Mesendoderm (in vitro differentiated cells): ENCODE results near the gene DNAJA2.
A peak's percentile ranks its signal among the peaks of the same experiment; 100 is the strongest.

ENCODE experiments used
- DNase-seq: peaks from one replicate; pipeline ENCODE4 v3.0.0; 2013
- H2AK5ac ChIP-seq: 2 replicates; pipeline ENCODE4 v1.6.1; 2013; ENCODE audit warnings: low read length, inconsistent platforms
- H2BK120ac ChIP-seq: 2 replicates; pipeline ENCODE4 v1.6.1; 2013; ENCODE audit warnings: low read depth, mild to moderate bottlenecking, low read length, moderate library complexity, mixed read lengths
- H2BK15ac ChIP-seq: replicated peaks from 2 replicates; pipeline ENCODE4 v1.6.1; 2013; ENCODE audit warnings: low read depth, mild to moderate bottlenecking, moderate library complexity
- H2BK5ac ChIP-seq: 2 replicates; pipeline ENCODE4 v1.6.1; 2013; ENCODE audit warnings: low read length, inconsistent platforms
- H3K18ac ChIP-seq: 2 replicates; pipeline ENCODE4 v1.6.1; 2013; ENCODE audit warnings: mild to moderate bottlenecking, low read length, mixed read lengths
- H3K23ac ChIP-seq: one replicate; pipeline ENCODE4 v1.6.1; 2013; ENCODE audit warnings: low read length
- H3K27ac ChIP-seq: 2 replicates; pipeline ENCODE4 v1.5.1; 2013; ENCODE audit warnings: low read depth, mild to moderate bottlenecking, inconsistent platforms, low read length, moderate library complexity
- H3K27me3 ChIP-seq: 2 replicates; pipeline ENCODE4 v1.6.1; 2013; ENCODE audit warnings: low read length, control low read depth, mild to moderate bottlenecking, inconsistent platforms; ENCODE audit not compliant: insufficient read depth, poor library complexity
- H3K36me3 ChIP-seq: 2 replicates; pipeline ENCODE4 v1.6.1; 2013; ENCODE audit warnings: low read length, inconsistent platforms; ENCODE audit not compliant: control insufficient read depth, insufficient read depth
- H3K4ac ChIP-seq: one replicate; pipeline ENCODE4 v1.6.1; 2013; ENCODE audit warnings: low read depth, mild to moderate bottlenecking, low read length, moderate library complexity
- H3K4me1 ChIP-seq: 2 replicates; pipeline ENCODE4 v1.6.1; 2013; ENCODE audit warnings: low read depth, low read length, inconsistent platforms; ENCODE audit not compliant: control insufficient read depth
- H3K4me2 ChIP-seq: 2 replicates; pipeline ENCODE4 v1.6.1; 2013; ENCODE audit warnings: low read length
- H3K4me3 ChIP-seq: 2 replicates; pipeline ENCODE4 v1.5.1; 2013; ENCODE audit warnings: mild to moderate bottlenecking, low read length
- H3K56ac ChIP-seq: one replicate; pipeline ENCODE4 v1.6.1; 2013; ENCODE audit warnings: low read length
- H3K79me1 ChIP-seq: 2 replicates; pipeline ENCODE4 v1.6.1; 2013; ENCODE audit warnings: low read length, inconsistent platforms
- H3K79me2 ChIP-seq: 2 replicates; pipeline ENCODE4 v1.6.1; 2013; ENCODE audit warnings: mild to moderate bottlenecking, low read length; ENCODE audit not compliant: control insufficient read depth, insufficient read depth
- H3K9ac ChIP-seq: 2 replicates; pipeline ENCODE4 v1.6.1; 2013; ENCODE audit warnings: low read length, inconsistent platforms
- H4K5ac ChIP-seq: one replicate; pipeline ENCODE4 v1.6.1; 2013; ENCODE audit warnings: low read length
- H4K8ac ChIP-seq: one replicate; pipeline ENCODE4 v1.6.1; 2013; ENCODE audit warnings: low read depth, mild to moderate bottlenecking, control low read depth, low read length, moderate library complexity
- WGBS: extraction: QIAGEN DNeasy Blood & Tissue Kit; methylation state at CpG from one replicate; pipeline ENCODE4 v1.1.7; 2013; ENCODE audit warnings: low lambda C conversion rate, missing lambda C conversion rate; ENCODE audit not compliant: insufficient coverage; ENCODE audit errors: extremely low coverage; 5-methylcytosine and 5-hydroxymethylcytosine counted together

Gene DNAJA2

GRCh38 chr16:46986896-46987295, 13.4 kb upstream of the DNAJA2 start:
- no peak overlapping the region for H2BK120ac ChIP-seq
- H4K8ac ChIP-seq = no peak overlapping the region
- H3K4me1 ChIP-seq = no peaks in the 10 kb centered on the region
- H3K23ac ChIP-seq = no peak overlapping the region
- no peak overlapping the region for H3K27ac ChIP-seq
- no peak overlapping the region for H4K5ac ChIP-seq
- DNase-seq = no peak
- H3K9ac ChIP-seq = no peak overlapping the region
- H3K79me2 ChIP-seq = no peaks in the 10 kb centered on the region
- H3K27me3 ChIP-seq = no peaks in the 10 kb centered on the region
- WGBS = no CpG with 5 or more reads among the region's 3 CpGs
- no peak overlapping the region for H2AK5ac ChIP-seq
- no peak overlapping the region for H3K4me2 ChIP-seq
- H3K18ac ChIP-seq = no peak overlapping the region
- H3K79me1 ChIP-seq = no peaks in the 10 kb centered on the region
- no peak overlapping the region for H2BK15ac ChIP-seq
- no peaks in the 10 kb centered on the region for H3K36me3 ChIP-seq
- H2BK5ac ChIP-seq = no peak overlapping the region
- no peak overlapping the region for H3K4me3 ChIP-seq
- H3K56ac ChIP-seq = no peak overlapping the region
- H3K4ac ChIP-seq = no peak overlapping the region

- Histone ChIP-seq H3K4me3 (no peak overlapping the region), H3K4ac (no peak overlapping the region), H3K36me3 (no peaks in the 10 kb centered on the region), H3K4me1 (no peaks in the 10 kb centered on the region), H3K27me3 (no peaks in the 10 kb centered on the region), H3K23ac (no peak overlapping the region), H3K18ac (no peak overlapping the region), H3K9ac (no peak overlapping the region), H4K8ac (no peak overlapping the region), H4K5ac (no peak overlapping the region), H3K4me2 (no peak overlapping the region), H2AK5ac (no peak overlapping the region), H2BK15ac (no peak overlapping the region), H3K79me2 (no peaks in the 10 kb centered on the region), H3K56ac (no peak overlapping the region), H2BK120ac (no peak overlapping the region), H3K27ac (no peak overlapping the region), H3K79me1 (no peaks in the 10 kb centered on the region), H2BK5ac (no peak overlapping the region)
- no CpG with 5 or more reads among the region's 3 CpGs for WGBS
- DNase-seq = no peak
Observed at GRCh38 chr16:46986438-46986837, 13.0 kb upstream of the DNAJA2 start.

GRCh38 chr16:46982335-46982734, 8.9 kb upstream of the DNAJA2 start:
- H3K4me3 ChIP-seq = no peak overlapping the region
- no CpG with 5 or more reads among the region's 4 CpGs for WGBS
- H3K9ac ChIP-seq = no peak overlapping the region
- H2BK15ac ChIP-seq = no peak overlapping the region
- no peak overlapping the region for H2AK5ac ChIP-seq
- no peaks in the 10 kb centered on the region for H3K36me3 ChIP-seq
- H3K23ac ChIP-seq = no peak overlapping the region
- no peak overlapping the region for H2BK5ac ChIP-seq
- no peak overlapping the region for H3K4ac ChIP-seq
- H4K8ac ChIP-seq = no peak overlapping the region
- no peak overlapping the region for H4K5ac ChIP-seq
- H3K18ac ChIP-seq = no peak overlapping the region
- no peak overlapping the region for H3K4me2 ChIP-seq
- no peaks in the 10 kb centered on the region for H3K79me1 ChIP-seq
- no peaks in the 10 kb centered on the region for H3K4me1 ChIP-seq
- H3K27me3 ChIP-seq = no peaks in the 10 kb centered on the region
- no peak overlapping the region for H3K56ac ChIP-seq
- DNase-seq = no peak
- H3K79me2 ChIP-seq = no peaks in the 10 kb centered on the region
- H2BK120ac ChIP-seq = no peak overlapping the region
- no peak overlapping the region for H3K27ac ChIP-seq

GRCh38 chr16:46980926-46981325, 7.5 kb upstream of the DNAJA2 start:
- Histone ChIP-seq H2BK120ac (no peak overlapping the region), H3K4ac (no peak overlapping the region), H4K8ac (no peak overlapping the region), H3K79me2 (no peaks in the 10 kb centered on the region), H3K56ac (no peak overlapping the region), H3K4me3 (no peak overlapping the region), H3K23ac (no peak overlapping the region), H3K27ac (no peak overlapping the region), H2BK5ac (no peak overlapping the region), H3K4me1 (no peaks in the 10 kb centered on the region), H3K9ac (no peak overlapping the region), H3K4me2 (no peak overlapping the region), H3K36me3 (no peaks in the 10 kb centered on the region), H3K18ac (no peak overlapping the region), H3K79me1 (no peaks in the 10 kb centered on the region), H3K27me3 (no peaks in the 10 kb centered on the region), H2BK15ac (no peak overlapping the region), H4K5ac (no peak overlapping the region), H2AK5ac (no peak overlapping the region)
- WGBS = no CpG with 5 or more reads among the region's 1 CpG
- no peak for DNase-seq

- Histone ChIP-seq H2BK5ac (no peak overlapping the region), H3K79me2 (peaks cover 17% of the 10 kb centered on the region), H3K27me3 (no peaks in the 10 kb centered on the region), H3K36me3 (no peaks in the 10 kb centered on the region), H3K9ac (peak overlapping the region; percentile 24), H3K18ac (no peak overlapping the region), H3K56ac (peak overlapping the region; percentile 70), H4K8ac (no peak overlapping the region), H2AK5ac (no peak overlapping the region), H3K4me2 (no peak overlapping the region), H3K23ac (no peak overlapping the region), H3K4me3 (no peak overlapping the region), H3K4me1 (peaks cover 7% of the 10 kb centered on the region), H2BK120ac (no peak overlapping the region), H3K79me1 (peaks cover 4% of the 10 kb centered on the region), H2BK15ac (peak overlapping the region; percentile 65), H3K4ac (no peak overlapping the region), H3K27ac (no peak overlapping the region), H4K5ac (no peak overlapping the region)
- WGBS = no CpG with 5 or more reads among the region's 4 CpGs
- DNase-seq = no peak
Observed at GRCh38 chr16:46976550-46976949, 3.1 kb upstream of the DNAJA2 start.

GRCh38 chr16:46975908-46976470, 2.5 kb upstream of the DNAJA2 start:
- Histone ChIP-seq H4K5ac (no peak overlapping the region), H2BK15ac (no peak overlapping the region), H3K36me3 (peaks cover 2% of the 10 kb centered on the region), H4K8ac (no peak overlapping the region), H2BK120ac (no peak overlapping the region), H2AK5ac (no peak overlapping the region), H3K27me3 (no peaks in the 10 kb centered on the region), H3K4me3 (no peak overlapping the region), H3K9ac (no peak overlapping the region), H3K18ac (no peak overlapping the region), H2BK5ac (no peak overlapping the region), H3K4me2 (no peak overlapping the region), H3K56ac (no peak overlapping the region), H3K79me1 (peaks cover 6% of the 10 kb centered on the region), H3K27ac (no peak overlapping the region), H3K79me2 (peaks cover 21% of the 10 kb centered on the region), H3K4me1 (peaks cover 8% of the 10 kb centered on the region), H3K4ac (no peak overlapping the region), H3K23ac (no peak overlapping the region)
- DNase-seq = no peak
- WGBS = no CpG with 5 or more reads among the region's 4 CpGs
